Measurements from ENCODE around the gene TBATA.

Gene TBATA

DNA sequence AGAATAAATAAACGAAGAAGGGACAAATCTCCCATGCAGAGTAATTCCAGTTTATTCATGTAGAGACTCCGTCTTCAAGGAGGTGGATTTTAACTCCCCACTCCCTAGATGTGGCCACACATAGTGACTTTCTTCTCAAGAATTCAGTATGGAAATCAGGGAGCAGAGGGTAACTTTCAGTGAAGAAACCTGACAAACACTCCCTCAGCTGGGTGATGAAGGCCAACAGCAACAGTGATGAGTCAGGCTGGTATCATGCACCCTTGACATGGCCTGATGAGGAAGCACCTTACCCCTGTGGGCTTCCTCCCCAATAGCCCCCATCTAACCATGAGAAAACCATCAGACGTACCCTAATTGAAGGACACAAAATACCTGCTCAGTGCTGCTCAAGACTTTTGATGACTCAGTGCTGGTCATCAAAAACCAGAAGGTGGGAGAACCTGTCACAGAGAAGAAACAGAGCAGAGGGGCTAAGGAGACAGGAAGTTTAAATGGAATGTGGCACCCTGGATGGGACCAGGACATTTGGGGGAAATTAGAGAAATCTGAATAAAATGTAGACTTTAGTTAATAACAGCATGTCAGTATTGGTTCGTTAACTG lies 62.3 kb downstream of the TBATA start:
- no peak for FAIRE-seq
- no peak for DNase-seq (ENCODE audit: insufficient read length, low spot score)
